HL-60 (cell line): ENCODE results near the gene SWI5.
A peak's percentile ranks its signal among the peaks of the same experiment; 100 is the strongest.

Experiments used
- DNase-seq, 2 experiments: peaks; one replicate each; pipeline ENCODE4 v3.0.0-alpha.2; 2010 to 2020; ENCODE audit warnings: low read depth in 1 of 2, low spot score in 1 of 2
- H3K27ac ChIP-seq: fragments of 250-450 bp; sonication (Bioruptor Pico); replicated peaks from 2 replicates; pipeline ENCODE4 v1.5.1; 2020; ENCODE audit warnings: mild to moderate bottlenecking, moderate library complexity
- H3K27me3 ChIP-seq: fragments of 250-450 bp; sonication (Bioruptor Pico); 2 replicates; pipeline ENCODE4 v1.5.1; 2021; ENCODE audit warnings: mild to moderate bottlenecking, moderate library complexity; ENCODE audit not compliant: insufficient read depth, poor library complexity, severe bottlenecking
- H3K4me3 ChIP-seq: replicated peaks from 2 replicates; pipeline ENCODE4 v1.5.1; 2011; ENCODE audit warnings: mild to moderate bottlenecking, control low read depth, low read length; ENCODE audit not compliant: insufficient read depth
- CTCF ChIP-seq: IDR thresholded peaks from one replicate; pipeline ENCODE4 v1.5.1; 2011; ENCODE audit warnings: low read length, control low read depth, inconsistent platforms; ENCODE audit not compliant: insufficient read depth
- GABPA ChIP-seq: IDR thresholded peaks from 2 replicates; pipeline ENCODE4 v1.6.1; 2012; ENCODE audit warnings: low read depth
- POLR2AphosphoS5 ChIP-seq: IDR thresholded peaks from 2 replicates; pipeline ENCODE4 v1.6.1; 2012; ENCODE audit warnings: low read depth
- REST ChIP-seq: IDR thresholded peaks from 2 replicates; pipeline ENCODE4 v1.6.1; 2012; ENCODE audit warnings: low read depth; ENCODE audit not compliant: insufficient replicate concordance
- SPI1 ChIP-seq: IDR thresholded peaks from 2 replicates; pipeline ENCODE4 v1.6.1; 2012; ENCODE audit warnings: low read depth, mild to moderate bottlenecking, borderline replicate concordance

The SWI5 gene

GRCh38 chr9:128249908-128250838 lies 25.9 kb upstream of the SWI5 start:
- peak; percentile 76 to 94 for DNase-seq
- TF ChIP-seq SPI1 (no peak), GABPA (no peak), CTCF (no peak), REST (no peak), POLR2AphosphoS5 (no peak)
- Histone ChIP-seq H3K4me3 (peak overlapping the region; percentile 14), H3K27ac (no peak overlapping the region), H3K27me3 (peaks cover 3% of the 10 kb centered on the region)

- no peak for DNase-seq
- peak overlapping the region; percentile 12 for H3K4me3 ChIP-seq
- peaks cover 3% of the 10 kb centered on the region for H3K27me3 ChIP-seq
- TF ChIP-seq GABPA (no peak), REST (no peak)
- H3K27ac ChIP-seq = no peak overlapping the region
Measured at GRCh38 chr9:128250839-128251731, 25.0 kb upstream of the SWI5 start.

GRCh38 chr9:128251732-128252100 lies 24.4 kb upstream of the SWI5 start:
- no peak overlapping the region for H3K4me3 ChIP-seq
- DNase-seq = no peak
- TF ChIP-seq POLR2AphosphoS5 = no peak
- TF ChIP-seq CTCF = no peak
- TF ChIP-seq GABPA = no peak
- no peak for TF ChIP-seq REST
- no peak for TF ChIP-seq SPI1
- H3K27me3 ChIP-seq = peaks cover 3% of the 10 kb centered on the region
- no peak overlapping the region for H3K27ac ChIP-seq
